H1 (cell line): ENCODE measurements around the gene CCNI2. TPM values are rescaled to one million over a fixed set of nuclear protein-coding genes. Genes with fewer than 3 reads are reported as not detected.

Experiments used
- CTCF ChIA-PET: fragments of 300-600 bp; sonication (Branson Sonifier 250); formaldehyde crosslinking; loops from one replicate; lab custom pipeline; 2021; ENCODE audit not compliant: partially characterized antibody; lab: Charles Lee
- POLR2A ChIA-PET: fragments of 300-600 bp; sonication (Branson Sonifier 250); formaldehyde crosslinking; loops from one replicate; lab custom pipeline; 2021; ENCODE audit warnings: inconsistent platforms; ENCODE audit not compliant: partially characterized antibody; lab: Charles Lee
- DNase-seq, 2 experiments: peaks; one replicate each; pipeline versions ENCODE4 v3.0.0 to v3.0.0-alpha.2; 2010 to 2022; ENCODE audit warnings: low spot score in 2 of 2, low read depth in 1 of 2, mixed read lengths in 1 of 2
- FAIRE-seq: peaks from 2 replicates; lab custom pipeline; 2011; peaks lifted over from hg19 to GRCh38; lab: Jason Lieb, UNC
- H2AFZ ChIP-seq: 2 replicates; pipeline ENCODE4 v1.8.1; 2012; ENCODE audit warnings: low read length, inconsistent platforms
- H2AK5ac ChIP-seq: 2 replicates; pipeline ENCODE4 v1.6.1; 2013; ENCODE audit warnings: low read depth, low read length
- H2BK120ac ChIP-seq: replicated peaks from 2 replicates; pipeline ENCODE3; 2013; ENCODE audit warnings: low read depth, low read length, inconsistent platforms
- H2BK12ac ChIP-seq: 2 replicates; pipeline ENCODE4 v1.6.1; 2013; ENCODE audit warnings: low read depth, low read length
- H2BK15ac ChIP-seq: 2 replicates; pipeline ENCODE4 v1.6.1; 2013; ENCODE audit warnings: low read length
- H2BK20ac ChIP-seq: 2 replicates; pipeline ENCODE4 v1.6.1; 2013; ENCODE audit warnings: low read length
- H2BK5ac ChIP-seq: 2 replicates; pipeline ENCODE4 v1.6.1; 2013; ENCODE audit warnings: low read depth, low read length
- H3K14ac ChIP-seq: 2 replicates; pipeline ENCODE4 v1.6.1; 2013; ENCODE audit warnings: inconsistent platforms; ENCODE audit not compliant: insufficient read length
- H3K18ac ChIP-seq: 2 replicates; pipeline ENCODE4 v1.6.1; 2013; ENCODE audit warnings: low read length; ENCODE audit errors: extremely low read depth
- H3K23ac ChIP-seq: 2 replicates; pipeline ENCODE4 v1.6.1; 2013; ENCODE audit warnings: inconsistent platforms; ENCODE audit not compliant: insufficient read length
- H3K23me2 ChIP-seq: 2 replicates; pipeline ENCODE4 v1.6.1; 2013; ENCODE audit warnings: low read depth, low read length
- H3K27ac ChIP-seq: 2 replicates; pipeline ENCODE4 v1.6.1; 2011; ENCODE audit warnings: low read depth, low read length, inconsistent platforms
- H3K27me3 ChIP-seq, 4 experiments: replicated peaks in 1 of 4; 1 replicate in 1 of 4; 2 replicates in 3 of 4; pipeline versions ENCODE4 v1.6.1 to v1.8.1; 2011 to 2013; ENCODE audit warnings: low read length in 3 of 4, mild to moderate bottlenecking in 3 of 4, inconsistent platforms in 2 of 4, mixed read lengths in 2 of 4, moderate library complexity in 1 of 4; ENCODE audit not compliant: control insufficient read depth in 3 of 4, insufficient read depth in 3 of 4; ENCODE audit errors: extremely low read depth in 1 of 4
- H3K36me3 ChIP-seq, 4 experiments: 2 replicates each; pipeline versions ENCODE4 v1.6.1 to v1.8.1; 2011 to 2013; ENCODE audit warnings: mild to moderate bottlenecking in 4 of 4, low read length in 3 of 4, moderate library complexity in 2 of 4, control low read depth in 1 of 4, inconsistent platforms in 1 of 4; ENCODE audit not compliant: insufficient read depth in 4 of 4, control insufficient read depth in 2 of 4
- H3K4ac ChIP-seq: replicated peaks from 2 replicates; pipeline ENCODE3; 2013; ENCODE audit warnings: low read length, low read depth, mixed read lengths, inconsistent platforms; ENCODE audit not compliant: insufficient read length
- H3K4me1 ChIP-seq, 4 experiments: replicated peaks in 1 of 4; 1 replicate in 1 of 4; 2 replicates in 3 of 4; pipeline versions ENCODE4 v1.6.1 to v1.8.1; 2011 to 2013; ENCODE audit warnings: low read length in 3 of 4, inconsistent platforms in 2 of 4, mixed read lengths in 1 of 4; ENCODE audit not compliant: insufficient read depth in 4 of 4, control insufficient read depth in 3 of 4
- H3K4me2 ChIP-seq, 2 experiments: 2 replicates each; pipeline versions ENCODE4 v1.6.1 to v1.8.1; 2011 to 2013; ENCODE audit warnings: low read depth in 2 of 2, low read length in 2 of 2, control low read depth in 1 of 2, inconsistent platforms in 1 of 2, mild to moderate bottlenecking in 1 of 2; ENCODE audit not compliant: insufficient read depth in 1 of 2
- H3K4me3 ChIP-seq, 4 experiments: fragments of 200-600, 300-600 bp in 1 of 4; sonication (generic), shearing (Covaris generic), sonication (Bioruptor Twin) in 1 of 4; 2 replicates each; pipeline versions ENCODE4 v1.5.1 to v1.8.1; 2011 to 2016; ENCODE audit warnings: low read length in 4 of 4, low read depth in 3 of 4, control low read depth in 2 of 4, inconsistent platforms in 2 of 4, mild to moderate bottlenecking in 2 of 4, mixed read lengths in 1 of 4, moderate library complexity in 1 of 4; ENCODE audit not compliant: insufficient read depth in 2 of 4; ENCODE audit errors: extremely low read depth in 1 of 4
- H3K56ac ChIP-seq: replicated peaks from 2 replicates; pipeline ENCODE3; 2013; ENCODE audit warnings: low read depth, mild to moderate bottlenecking, mixed read lengths, low read length, inconsistent platforms; ENCODE audit not compliant: insufficient read length
- H3K79me1 ChIP-seq: 2 replicates; pipeline ENCODE4 v1.6.1; 2013; ENCODE audit warnings: low read depth, low read length, control low read depth
- H3K79me2 ChIP-seq, 2 experiments: 2 replicates each; pipeline versions ENCODE4 v1.6.1 to v1.8.1; 2012 to 2013; ENCODE audit warnings: low read length in 2 of 2, mild to moderate bottlenecking in 2 of 2, inconsistent platforms in 1 of 2; ENCODE audit not compliant: insufficient read depth in 2 of 2, control insufficient read depth in 1 of 2
- H3K9ac ChIP-seq, 4 experiments: replicated peaks in 1 of 4; 1 replicate in 1 of 4; 2 replicates in 3 of 4; pipeline versions ENCODE4 v1.6.1 to v1.8.1; 2011 to 2013; ENCODE audit warnings: low read depth in 3 of 4, low read length in 3 of 4, control low read depth in 2 of 4, mild to moderate bottlenecking in 2 of 4, moderate library complexity in 2 of 4, inconsistent platforms in 1 of 4; ENCODE audit errors: extremely low read depth in 1 of 4
- H3K9me3 ChIP-seq, 2 experiments: 2 replicates each; pipeline versions ENCODE4 v1.6.1 to v1.8.1; 2012 to 2013; ENCODE audit warnings: mild to moderate bottlenecking in 2 of 2, moderate library complexity in 2 of 2, control low read depth in 1 of 2, inconsistent platforms in 1 of 2, low read depth in 1 of 2, low read length in 1 of 2, mixed read lengths in 1 of 2; ENCODE audit not compliant: insufficient read depth in 2 of 2
- H4K20me1 ChIP-seq, 2 experiments: replicated peaks in 1 of 2; 2 replicates each; pipeline versions ENCODE3 to v1.8.1; 2011 to 2013; ENCODE audit warnings: inconsistent platforms in 2 of 2, low read length in 2 of 2, mild to moderate bottlenecking in 1 of 2; ENCODE audit not compliant: insufficient read depth in 2 of 2, control insufficient read depth in 1 of 2
- H4K5ac ChIP-seq: 2 replicates; pipeline ENCODE4 v1.6.1; 2013; ENCODE audit warnings: low read length, low read depth, mixed read lengths, inconsistent platforms; ENCODE audit not compliant: insufficient read length
- H4K8ac ChIP-seq: 2 replicates; pipeline ENCODE4 v1.8.0; 2013; ENCODE audit warnings: mild to moderate bottlenecking, moderate library complexity, low read length, inconsistent platforms; ENCODE audit not compliant: insufficient read depth; ENCODE audit errors: extremely low read depth
- H4K91ac ChIP-seq: replicated peaks from 2 replicates; pipeline ENCODE3; 2013; ENCODE audit warnings: low read length, mixed read lengths, inconsistent platforms; ENCODE audit not compliant: insufficient read length
- CBX5 ChIP-seq: fragments of 300-800, 300-1000 bp; sonication (generic); IDR thresholded peaks from 2 replicates; pipeline ENCODE4 v1.7.1; 2016; ENCODE audit warnings: antibody characterized with exemption, low read length, low read depth
- CBX8 ChIP-seq: fragments of 300-800, 300-1000 bp; sonication (generic); IDR thresholded peaks from 2 replicates; pipeline ENCODE4 v1.7.1; 2016; ENCODE audit warnings: low read depth, low read length, borderline replicate concordance
- CTBP2 ChIP-seq: IDR thresholded peaks from 2 replicates; pipeline ENCODE4 v1.7.0; 2011; ENCODE audit warnings: borderline replicate concordance, mild to moderate bottlenecking, moderate library complexity, mixed read lengths, low read length; ENCODE audit not compliant: insufficient read depth, insufficient read length
- EGR1 ChIP-seq: IDR thresholded peaks from 2 replicates; pipeline ENCODE4 v1.6.1; 2011; ENCODE audit warnings: low read depth, low read length, borderline replicate concordance
- NANOG ChIP-seq: IDR thresholded peaks from 2 replicates; pipeline ENCODE4 v1.6.1; 2011; ENCODE audit warnings: low read length, low read depth, mild to moderate bottlenecking, inconsistent platforms; ENCODE audit not compliant: insufficient read depth, poor library complexity, severe bottlenecking
- PHF8 ChIP-seq: fragments of 200-600 bp; sonication (generic); conservative IDR thresholded peaks from 2 replicates; pipeline ENCODE4 v1.7.1; 2012; ENCODE audit warnings: low read depth, mild to moderate bottlenecking, inconsistent platforms, low read length, moderate library complexity
- POLR2AphosphoS5 ChIP-seq: IDR thresholded peaks from 2 replicates; pipeline ENCODE4 v1.6.1; 2011; ENCODE audit warnings: low read depth, low read length
- RXRA ChIP-seq: IDR thresholded peaks from 2 replicates; pipeline ENCODE4 v1.6.1; 2011; ENCODE audit warnings: low read depth, mild to moderate bottlenecking, low read length, moderate library complexity; ENCODE audit not compliant: insufficient read depth
- SRF ChIP-seq: IDR thresholded peaks from 2 replicates; pipeline ENCODE4 v1.6.1; 2011; ENCODE audit warnings: mild to moderate bottlenecking, low read depth, low read length, moderate library complexity
- TAF1 ChIP-seq: IDR thresholded peaks from 2 replicates; pipeline ENCODE4 v1.6.1; 2011; ENCODE audit warnings: mild to moderate bottlenecking, low read depth, low read length
- WGBS, 2 experiments: shearing (Covaris generic) in 1 of 2; methylation state at CpG; one replicate each; pipeline versions ENCODE4 v1.1.6 to v1.1.7; 2013 to 2015; ENCODE audit warnings: low lambda C conversion rate in 2 of 2, mixed read lengths in 2 of 2, inconsistent platforms in 1 of 2, low coverage in 1 of 2, missing lambda C conversion rate in 1 of 2; ENCODE audit not compliant: insufficient replicate concordance in 2 of 2, insufficient coverage in 1 of 2, insufficient read length in 1 of 2; ENCODE audit errors: extremely low coverage in 1 of 2, missing lambda C conversion rate in 1 of 2; 5-methylcytosine and 5-hydroxymethylcytosine counted together
- polyA plus RNA-seq, 7 experiments: library from polyadenylated mRNA; depleted of rRNA in 3 of 7; stranded (reverse) in 5 of 7; unstranded in 2 of 7; fragments of >200 nt in 5 of 7; fragments of 200-250 nt in 2 of 7; gene quantifications; 1 replicate in 5 of 7; 2 replicates in 1 of 7; 4 replicates in 1 of 7; pipeline versions ENCODE4 v1.2.1 to v1.2.3, GENCODE V29; 2011 to 2013; ENCODE audit warnings: missing spikeins in 2 of 7, mixed read lengths in 2 of 7
- total RNA-seq: library from RNA; stranded (reverse); fragmentation: NEBNext Ultra II Directional; extraction: Animal tissue kit (Norgen Biotek cat#: 25700); gene quantifications from 2 replicates; pipeline ENCODE4 v1.2.1, GENCODE V29; 2021
- TF ChIP-seq, protein P1 (sequence below), 3 experiments: IDR thresholded peaks; 1 replicate in 2 of 3; 2 replicates in 1 of 3; pipeline versions ENCODE4 v1.5.1 to v1.6.1; 2011; ENCODE audit warnings: low read length in 3 of 3, mild to moderate bottlenecking in 3 of 3, inconsistent platforms in 2 of 3, low read depth in 1 of 3, moderate library complexity in 1 of 3; ENCODE audit not compliant: insufficient read depth in 1 of 3; ENCODE audit errors: control extremely low read depth in 1 of 3

Gene CCNI2
- total and polyA plus RNA-seq, 2 of the 8 experiments (the other 6 are each of a cell fraction or from before 2014, with no cell fraction given), result 1.3 to 1.4 TPM

DNA sequence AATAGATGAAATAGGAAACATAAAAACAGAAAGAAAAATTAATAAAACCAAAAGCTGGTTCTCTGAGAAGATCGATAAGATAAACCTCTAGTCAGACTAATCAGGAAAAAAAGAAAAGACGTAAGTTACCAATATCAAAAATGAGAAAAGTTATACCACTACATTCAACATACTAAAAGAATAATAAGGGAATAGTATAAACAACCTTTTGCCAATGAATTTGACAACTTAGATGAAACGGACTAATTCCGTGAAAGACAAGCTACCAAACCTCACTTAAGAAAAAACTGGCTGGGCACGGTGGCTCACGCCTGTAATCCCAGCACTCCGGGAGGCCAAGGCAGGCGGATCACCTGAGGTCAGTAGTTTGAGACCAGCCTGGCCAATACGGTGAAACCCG lies 17.3 kb upstream of the CCNI2 start:
- no peak overlapping the region for H2BK15ac ChIP-seq
- no peaks in the 10 kb centered on the region for H3K9me3 ChIP-seq
- no peak overlapping the region for H2AK5ac ChIP-seq
- no peak overlapping the region for H3K18ac ChIP-seq
- no peak overlapping the region for H3K23ac ChIP-seq
- H4K20me1 ChIP-seq, result no peaks in the 10 kb centered on the region
- peaks cover 0 to 12% (median 0%) of the 10 kb centered on the region in 4 experiments; a peak in 1 of 8 replicates for H3K36me3 ChIP-seq
- H2AFZ ChIP-seq, result no peak overlapping the region
- no peak overlapping the region for H2BK5ac ChIP-seq
- H3K4me2 ChIP-seq, result no peak overlapping the region
- H2BK120ac ChIP-seq, result no peak overlapping the region
- H3K79me2 ChIP-seq, result no peaks in the 10 kb centered on the region
- H3K79me1 ChIP-seq, result no peaks in the 10 kb centered on the region
- H3K4ac ChIP-seq, result no peak overlapping the region
- H3K4me3 ChIP-seq, result no peak overlapping the region
- no peak overlapping the region for H3K9ac ChIP-seq
- no peak overlapping the region for H3K56ac ChIP-seq
- FAIRE-seq, result no peak
- no peaks in the 10 kb centered on the region for H3K23me2 ChIP-seq
- H4K91ac ChIP-seq, result no peak overlapping the region
- 86% methylated on average over 10 of the region's 10 CpGs; no CpG with 5 or more reads in 1 of the 2 experiments for WGBS, 2 experiments
- H3K4me1 ChIP-seq, result no peaks in the 10 kb centered on the region
- no peak overlapping the region for H2BK20ac ChIP-seq
- no peak overlapping the region for H4K8ac ChIP-seq
- ChIA-PET CTCF (interaction anchor here (1.3 kb wide), 2 partner anchors 72 to 204 kb away, joined by 4 to 5 read pairs; no protein-coding TSS in a partner anchor), POLR2A (interaction anchor here (0.6 kb wide), 1 partner anchor 71 kb away, joined by 3 read pairs; no protein-coding TSS in a partner anchor)
- H3K14ac ChIP-seq, result no peak overlapping the region
- H2BK12ac ChIP-seq, result no peak overlapping the region
- H4K5ac ChIP-seq, result no peak overlapping the region
- no peak for TF ChIP-seq RXRA
- TF ChIP-seq, protein P1, sequence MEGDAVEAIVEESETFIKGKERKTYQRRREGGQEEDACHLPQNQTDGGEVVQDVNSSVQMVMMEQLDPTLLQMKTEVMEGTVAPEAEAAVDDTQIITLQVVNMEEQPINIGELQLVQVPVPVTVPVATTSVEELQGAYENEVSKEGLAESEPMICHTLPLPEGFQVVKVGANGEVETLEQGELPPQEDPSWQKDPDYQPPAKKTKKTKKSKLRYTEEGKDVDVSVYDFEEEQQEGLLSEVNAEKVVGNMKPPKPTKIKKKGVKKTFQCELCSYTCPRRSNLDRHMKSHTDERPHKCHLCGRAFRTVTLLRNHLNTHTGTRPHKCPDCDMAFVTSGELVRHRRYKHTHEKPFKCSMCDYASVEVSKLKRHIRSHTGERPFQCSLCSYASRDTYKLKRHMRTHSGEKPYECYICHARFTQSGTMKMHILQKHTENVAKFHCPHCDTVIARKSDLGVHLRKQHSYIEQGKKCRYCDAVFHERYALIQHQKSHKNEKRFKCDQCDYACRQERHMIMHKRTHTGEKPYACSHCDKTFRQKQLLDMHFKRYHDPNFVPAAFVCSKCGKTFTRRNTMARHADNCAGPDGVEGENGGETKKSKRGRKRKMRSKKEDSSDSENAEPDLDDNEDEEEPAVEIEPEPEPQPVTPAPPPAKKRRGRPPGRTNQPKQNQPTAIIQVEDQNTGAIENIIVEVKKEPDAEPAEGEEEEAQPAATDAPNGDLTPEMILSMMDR (IDR thresholded peaks at IDR 0.05; ENCODE audit: control extremely low read depth in 1 of 3, insufficient read depth in 1 of 3, low read depth in 1 of 3, low read length in 3 of 3), result no peak
- TF ChIP-seq EGR1, result no peak
- TF ChIP-seq CTBP2, result no peak
- TF ChIP-seq NANOG, result no peak
- no peak for TF ChIP-seq CBX5
- no peak for TF ChIP-seq POLR2AphosphoS5
- TF ChIP-seq TAF1, result no peak
- no peak for TF ChIP-seq CBX8
- no peak for TF ChIP-seq SRF
- no peak for TF ChIP-seq PHF8
- H3K27me3 ChIP-seq, result no peaks in the 10 kb centered on the region
- no peak for DNase-seq
- no peak overlapping the region for H3K27ac ChIP-seq
